Pons (tissue), 1 donor: ENCODE measurements around the gene NEB.
"Not testable (repeated sequence)": the region's sequence is repeated elsewhere in the genome, so short reads cannot be mapped to it uniquely, and the experiment has no call there.

Experiments
- DNase-seq: peaks from one replicate; pipeline ENCODE4 v3.0.0-alpha.2; 2016; ENCODE audit warnings: low spot score

The NEB gene

GRCh38 chr2:151704480-151704961 is 29.8 kb downstream of the NEB start:
- not testable (repeated sequence) for DNase-seq

DNA sequence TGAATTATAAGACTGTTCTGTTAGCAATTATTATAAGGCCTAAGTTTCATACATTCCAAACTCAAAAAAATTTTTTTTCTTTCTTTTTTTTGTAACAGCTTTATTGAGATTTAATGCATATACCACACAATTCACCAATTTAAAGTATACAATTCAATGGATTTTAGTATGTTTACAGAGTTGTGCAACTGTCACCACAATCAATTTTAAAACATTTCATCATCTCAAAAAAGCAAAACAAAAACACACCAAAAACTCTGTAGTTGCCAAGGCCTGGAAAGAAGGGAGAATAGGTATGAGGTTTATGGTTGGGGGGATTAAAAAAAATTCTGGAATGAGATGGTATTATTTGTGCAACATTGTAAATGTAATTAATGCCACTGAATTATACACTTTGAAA is 36.1 kb downstream of the NEB start:
- DNase-seq = not testable (repeated sequence)

DNA sequence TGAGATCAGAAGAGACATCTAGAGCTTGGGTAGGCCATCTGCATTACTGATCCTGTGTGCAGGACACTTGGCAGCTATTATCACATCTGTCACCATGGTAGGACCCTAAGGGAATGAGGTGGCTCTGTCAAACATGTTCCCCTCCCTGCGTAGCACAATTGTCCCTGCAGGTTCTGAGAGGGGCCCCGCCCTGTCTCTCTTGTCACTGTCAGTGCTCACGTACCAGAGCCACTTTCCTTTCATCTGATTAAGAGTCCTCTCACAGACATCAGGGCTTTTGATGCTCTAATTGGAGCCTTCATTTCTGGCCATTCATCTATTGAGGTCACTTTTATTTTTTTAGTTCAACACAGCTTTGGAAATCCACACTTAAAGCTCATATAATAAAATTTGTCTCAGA is 38.5 kb downstream of the NEB start:
- no peak for DNase-seq

GRCh38 chr2:151691631-151692030 is 42.6 kb downstream of the NEB start:
- DNase-seq = no peak

DNA sequence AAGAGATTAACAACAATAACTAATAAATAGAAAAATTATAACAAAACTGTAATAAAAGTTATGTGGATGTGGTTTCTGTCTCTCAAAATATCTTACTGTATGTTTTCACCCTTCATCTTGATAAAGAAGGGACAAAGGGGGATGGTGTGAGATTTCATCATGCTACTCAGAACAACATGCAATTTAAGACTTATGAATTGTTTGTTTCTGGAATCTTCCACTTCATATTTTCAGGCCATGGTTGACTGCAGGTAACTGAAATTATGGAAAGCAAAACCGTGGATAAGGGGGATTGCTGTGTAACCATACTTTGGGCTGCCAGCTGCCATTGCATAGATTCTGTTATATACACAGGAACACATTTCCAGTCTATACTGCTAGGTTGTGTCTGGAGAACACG is 45.6 kb downstream of the NEB start:
- no peak for DNase-seq

- no peak for DNase-seq
Observed at GRCh38 chr2:151682459-151683003, 51.7 kb downstream of the NEB start.

GRCh38 chr2:151681051-151681450 is 53.2 kb downstream of the NEB start:
- no peak for DNase-seq

GRCh38 chr2:151679994-151680393 is 54.3 kb downstream of the NEB start:
- no peak for DNase-seq

DNA sequence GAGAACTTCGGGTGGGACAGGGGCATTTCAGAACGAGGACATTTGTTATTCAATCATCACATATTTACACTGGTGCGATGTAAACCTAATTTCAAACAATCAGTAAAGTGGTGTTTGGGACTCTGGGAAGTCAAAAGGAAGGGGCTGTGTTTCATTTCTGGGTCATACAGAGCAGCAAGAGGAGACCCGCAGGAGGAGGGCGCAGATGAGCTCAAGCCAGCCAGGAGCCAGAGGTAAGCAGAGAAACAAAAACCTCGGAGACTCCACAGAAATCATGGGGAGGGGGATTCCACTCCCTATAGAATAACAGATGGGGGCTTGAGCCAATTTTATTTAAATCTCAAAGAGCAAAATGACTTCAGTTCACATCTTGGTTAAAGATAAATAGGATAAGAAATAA is 55.4 kb downstream of the NEB start:
- DNase-seq = no peak

GRCh38 chr2:151673016-151673415 is 61.3 kb downstream of the NEB start:
- DNase-seq = no peak

DNA sequence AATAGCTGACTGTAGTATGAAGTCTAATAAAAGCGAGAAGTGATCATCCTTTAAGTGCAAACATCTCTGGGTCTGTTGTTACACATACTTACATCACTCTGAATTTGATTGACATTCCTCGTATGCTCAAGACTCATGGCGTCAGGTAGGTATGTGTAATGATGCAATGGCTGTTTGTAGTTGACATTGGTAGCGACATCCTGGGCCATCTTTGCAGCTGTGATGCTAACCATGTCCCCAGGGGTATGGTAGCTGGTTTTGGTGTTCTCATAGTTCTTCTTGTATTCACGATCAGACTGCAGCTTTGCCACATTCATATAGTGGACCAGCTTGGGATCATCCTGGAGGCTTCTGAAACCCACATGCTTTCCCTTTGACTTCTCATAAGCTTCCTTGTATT is 62.0 kb downstream of the NEB start:
- DNase-seq = no peak

- DNase-seq = no peak
Observed at GRCh38 chr2:151670846-151671597, 63.3 kb downstream of the NEB start.

DNA sequence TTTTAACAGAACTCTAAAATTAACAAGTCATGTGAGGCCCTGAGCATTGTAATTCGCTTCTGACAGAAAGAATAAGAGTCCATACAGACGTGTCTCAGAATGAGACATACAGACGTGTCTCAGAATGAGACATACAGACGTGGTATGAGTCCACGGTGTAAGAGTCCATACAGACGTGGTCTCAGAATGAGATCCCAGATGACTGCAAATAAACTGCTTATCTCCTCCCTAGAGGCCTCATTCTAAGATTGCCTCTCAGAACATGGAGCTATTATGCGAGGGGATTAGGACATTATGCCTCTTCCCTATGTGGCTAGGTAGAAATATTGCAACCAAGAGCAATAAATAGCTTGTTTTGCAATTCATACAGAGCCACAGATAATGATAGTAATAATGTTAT is 63.9 kb downstream of the NEB start:
- DNase-seq = no peak

DNA sequence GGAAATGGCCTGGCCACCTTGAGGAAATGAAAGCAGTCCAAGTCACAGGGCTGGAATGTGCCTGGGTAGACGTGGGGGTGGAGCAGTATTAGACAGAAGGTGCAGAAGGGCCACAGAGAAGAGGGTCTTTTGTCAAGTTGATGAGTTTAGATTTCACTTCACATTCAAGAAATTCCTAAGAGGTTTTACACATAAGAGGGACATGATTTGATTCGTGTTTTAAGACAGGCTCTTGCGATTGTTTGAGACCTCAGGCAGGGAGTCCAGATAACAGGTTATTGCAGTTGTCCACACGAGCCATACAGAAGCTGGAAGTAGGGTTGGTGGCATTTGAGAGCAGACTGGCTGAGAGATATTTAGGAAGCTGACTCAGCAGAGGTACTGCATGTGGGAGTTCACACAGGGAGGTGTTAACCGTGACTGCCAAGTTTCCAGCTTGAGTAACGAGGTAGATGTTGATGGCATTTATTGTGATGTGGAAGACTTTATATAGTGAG is 64.6 kb downstream of the NEB start:
- DNase-seq = no peak

DNA sequence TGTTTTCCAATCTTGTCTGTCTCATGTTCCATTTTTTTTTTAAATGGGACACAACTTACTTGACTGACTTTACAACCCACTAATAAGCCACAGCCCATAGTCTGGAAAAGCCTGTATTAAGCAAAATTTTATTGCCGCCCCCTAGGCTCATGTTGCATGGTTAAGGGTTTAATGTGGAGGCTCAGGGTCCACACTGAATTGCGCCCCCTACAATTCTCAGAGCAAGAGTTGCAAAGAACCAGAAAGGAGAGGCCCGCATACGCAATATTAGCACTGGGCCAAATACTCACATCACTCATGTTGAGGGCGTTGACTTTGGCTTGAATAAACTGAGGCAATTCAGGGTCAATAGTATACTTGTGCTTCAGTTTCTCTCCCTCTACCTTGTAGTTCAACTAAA is 65.5 kb downstream of the NEB start:
- DNase-seq = no peak

DNA sequence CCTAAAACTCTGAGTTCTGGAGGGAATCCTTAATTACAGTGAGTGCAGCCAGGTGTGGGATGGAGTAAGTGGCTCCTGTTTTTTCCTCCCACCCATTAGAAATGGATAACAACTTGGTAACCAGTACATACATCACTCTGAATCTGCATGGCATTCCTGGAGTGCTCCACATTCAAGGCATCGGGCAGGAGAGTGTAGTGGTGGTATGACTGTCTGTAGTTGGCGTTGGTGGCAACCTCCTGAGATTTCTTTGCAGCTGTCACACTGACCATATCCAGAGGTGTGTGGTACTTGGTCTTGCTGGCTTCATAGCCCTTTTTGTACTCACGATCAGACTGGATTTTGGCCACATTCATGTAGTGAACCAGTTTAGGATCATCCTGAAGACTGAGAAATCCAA is 68.3 kb downstream of the NEB start:
- no peak for DNase-seq

- DNase-seq = no peak
Observed at GRCh38 chr2:151664520-151664919, 69.8 kb downstream of the NEB start.

DNA sequence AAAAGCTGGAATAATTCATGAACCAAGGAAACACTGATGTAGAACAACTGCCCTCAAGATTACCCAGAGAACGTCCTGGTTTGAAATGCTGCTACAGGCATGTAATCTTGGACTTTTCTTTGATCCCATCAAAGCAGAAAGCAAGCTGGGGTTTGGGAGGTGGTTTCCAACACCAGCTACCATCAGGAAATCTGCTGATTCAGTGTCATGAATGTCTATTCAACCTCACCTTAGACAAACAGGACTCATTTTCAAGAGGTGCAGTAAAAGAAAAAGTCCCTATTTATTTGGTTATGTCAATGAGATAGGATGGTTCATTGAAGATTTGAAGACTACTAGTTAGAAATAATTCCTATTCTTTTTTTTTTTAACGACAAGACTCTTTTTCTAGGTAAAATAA is 72.7 kb downstream of the NEB start:
- no peak for DNase-seq

DNA sequence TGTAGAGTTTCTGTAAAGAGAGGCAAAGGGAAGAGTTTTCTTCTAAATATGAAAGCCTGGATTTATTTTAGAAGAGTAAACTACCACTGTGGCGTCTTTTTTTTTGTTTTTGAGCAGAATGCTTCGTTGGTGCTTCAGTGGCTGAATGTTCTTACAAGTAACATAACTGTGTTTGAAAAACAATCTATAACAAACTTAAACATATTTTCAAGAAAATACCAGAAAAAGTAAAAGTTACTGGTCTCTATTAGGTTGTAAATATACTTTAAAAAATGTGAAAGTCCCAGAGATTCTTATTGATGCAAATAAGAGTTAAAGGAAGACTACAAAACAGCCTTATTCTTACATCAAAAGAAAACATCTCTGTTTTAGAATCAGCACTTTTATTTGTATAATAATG is 76.2 kb downstream of the NEB start:
- no peak for DNase-seq

DNA sequence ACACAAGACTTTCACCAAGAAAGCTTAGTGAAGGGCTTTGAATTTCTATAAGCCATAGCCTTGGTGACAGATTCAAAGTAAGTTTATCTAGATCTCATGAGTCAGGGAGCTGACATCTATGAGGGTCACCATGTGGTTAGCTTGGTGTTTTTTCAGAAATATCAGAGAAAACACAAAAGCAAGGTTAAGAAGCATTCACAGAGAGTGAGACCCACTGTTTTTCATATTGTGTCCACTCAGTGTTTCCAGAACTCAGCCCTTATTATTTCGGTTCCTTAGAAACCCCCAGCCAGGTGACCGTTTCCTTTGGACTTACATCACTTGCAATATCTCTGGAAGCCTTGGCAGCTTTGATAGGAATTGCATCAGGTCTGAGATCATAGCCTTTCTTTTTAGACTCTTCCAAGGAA is 76.6 kb downstream of the NEB start:
- no peak for DNase-seq

GRCh38 chr2:151655663-151656398 is 78.4 kb downstream of the NEB start:
- DNase-seq = no peak

DNA sequence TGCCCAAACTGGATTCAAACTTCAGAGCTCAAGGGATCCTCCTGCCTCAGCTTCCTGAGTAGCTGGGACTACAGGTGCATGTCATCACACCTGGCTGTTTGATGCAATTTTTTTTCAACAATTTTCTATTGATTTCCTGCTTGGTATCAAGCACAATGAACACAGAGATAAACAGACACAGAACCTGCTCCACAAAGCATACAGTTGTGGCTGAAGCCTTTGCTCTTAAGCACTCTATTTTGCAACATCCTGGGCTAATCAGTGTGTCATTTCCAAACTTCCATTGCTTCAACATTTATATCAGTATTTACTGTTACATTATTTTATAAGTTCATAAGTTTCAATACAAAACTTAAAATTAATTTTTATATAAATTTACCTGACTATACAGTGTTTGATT is 79.4 kb downstream of the NEB start:
- no peak for DNase-seq

- no peak for DNase-seq
Observed at GRCh38 chr2:151654085-151654484, 80.2 kb downstream of the NEB start.
